ENCODE measurements around the gene CLEC4C.

The CLEC4C gene

GRCh38 chr12:7719946-7720730, 27.0 kb downstream of the CLEC4C start:
- peak; percentile 23 for DNase-seq

- DNase-seq: peak; percentile 63
Measured at GRCh38 chr12:7716381-7716780, 30.8 kb downstream of the CLEC4C start.

- no peak for DNase-seq
Measured at GRCh38 chr12:7712841-7713442, 34.2 kb downstream of the CLEC4C start.

- DNase-seq: no peak
Measured at GRCh38 chr12:7711133-7711532, 36.0 kb downstream of the CLEC4C start, which contains the start of gene DPPA3. Gene DPPA3, plus strand, starts transcription at chr12:7711433. Its CDS starts 138 bp downstream, at chr12:7711571.

- DNase-seq: no peak
Measured at GRCh38 chr12:7709969-7710675, 37.1 kb downstream of the CLEC4C start.

- DNase-seq: no peak
Measured at GRCh38 chr12:7705846-7706245, 41.3 kb downstream of the CLEC4C start.

- peak; percentile 10 for DNase-seq
Measured at GRCh38 chr12:7695566-7696197, 51.5 kb downstream of the CLEC4C start, which contains the start of gene GDF3. Gene GDF3, minus strand, starts transcription at chr12:7695775. Its CDS starts 47 bp downstream, at chr12:7695728.

- DNase-seq: no peak
Measured at GRCh38 chr12:7695237-7695560, 52.0 kb downstream of the CLEC4C start.

- no peak for DNase-seq
Measured at GRCh38 chr12:7694556-7695236, 52.5 kb downstream of the CLEC4C start.

GRCh38 chr12:7693793-7694192, 53.4 kb downstream of the CLEC4C start:
- DNase-seq: peak; percentile 59

- no peak for DNase-seq
Measured at GRCh38 chr12:7681535-7681934, 65.6 kb downstream of the CLEC4C start.

All from inflammatory macrophage treated with lipopolysaccharide for 4 hours (primary cell).